HepG2 (cell line): ENCODE results near the gene PYGO2. TPM values are rescaled to one million over a fixed set of nuclear protein-coding genes. Genes with fewer than 3 reads are reported as not detected.

ENCODE experiments used
- ATF1 ChIP-seq: IDR thresholded peaks from 2 replicates; pipeline ENCODE4 v1.6.1; 2016; ENCODE audit warnings: mild to moderate bottlenecking, control low read depth
- HOXD1 ChIP-seq: sonication (generic); formaldehyde crosslinking; IDR thresholded peaks from 2 replicates; pipeline ENCODE4 v1.5.0; 2020; ENCODE audit warnings: missing genetic modification reagents
- IRF9 ChIP-seq: sonication (generic); formaldehyde crosslinking; IDR thresholded peaks from 2 replicates; pipeline ENCODE4 v1.8.0; 2022; ENCODE audit warnings: missing genetic modification reagents, mild to moderate bottlenecking, borderline replicate concordance
- KLF13 ChIP-seq: sonication (generic); formaldehyde crosslinking; IDR thresholded peaks from 2 replicates; pipeline ENCODE4 v1.4.0; 2020; ENCODE audit warnings: mild to moderate bottlenecking, missing genetic modification reagents
- MEIS2 ChIP-seq: sonication (generic); formaldehyde crosslinking; IDR thresholded peaks from 2 replicates; pipeline ENCODE4 v1.9.0; 2021; ENCODE audit warnings: mild to moderate bottlenecking, missing genetic modification reagents
- MIER3 ChIP-seq: IDR thresholded peaks from 2 replicates; pipeline ENCODE4 v1.6.1; 2016; ENCODE audit warnings: missing compliant biosample characterization, borderline replicate concordance
- MXI1 ChIP-seq: IDR thresholded peaks from 3 replicates; pipeline ENCODE4 v1.6.1; 2012; ENCODE audit warnings: low read depth, low read length, inconsistent platforms, borderline replicate concordance
- NCOA1 ChIP-seq: sonication (generic); formaldehyde crosslinking; IDR thresholded peaks from 2 replicates; pipeline ENCODE4 v1.9.0; 2021; ENCODE audit warnings: missing genetic modification reagents
- PLRG1 ChIP-seq: fragments of 450-650 bp; conservative IDR thresholded peaks from 2 replicates; pipeline ENCODE4 v1.6.1; 2016
- SRY ChIP-seq: sonication (generic); formaldehyde crosslinking; IDR thresholded peaks from 2 replicates; pipeline ENCODE4 v1.8.0; 2022; ENCODE audit warnings: mild to moderate bottlenecking, missing genetic modification reagents
- TIGD3 ChIP-seq: sonication (generic); formaldehyde crosslinking; IDR thresholded peaks from 2 replicates; pipeline ENCODE4 v1.5.1; 2020; ENCODE audit warnings: mild to moderate bottlenecking, missing genetic modification reagents, borderline replicate concordance
- ZBTB44 ChIP-seq: sonication (generic); formaldehyde crosslinking; IDR thresholded peaks from 2 replicates; pipeline ENCODE4 v1.4.0; 2020; ENCODE audit warnings: missing genetic modification reagents
- ZNF136 ChIP-seq: sonication (generic); formaldehyde crosslinking; IDR thresholded peaks from 2 replicates; pipeline ENCODE4 v1.8.1; 2022; ENCODE audit warnings: low read depth, mild to moderate bottlenecking, moderate library complexity, missing genetic modification reagents
- ZNF235 ChIP-seq: sonication (generic); formaldehyde crosslinking; IDR thresholded peaks from 2 replicates; pipeline ENCODE4 v1.8.1; 2023; ENCODE audit warnings: mild to moderate bottlenecking, missing genetic modification reagents, borderline replicate concordance
- ZNF577 ChIP-seq: sonication (generic); formaldehyde crosslinking; IDR thresholded peaks from 2 replicates; pipeline ENCODE4 v1.4.0; 2020; ENCODE audit warnings: mild to moderate bottlenecking, low read depth, missing genetic modification reagents, borderline replicate concordance
- ZNF616 ChIP-seq: sonication (generic); formaldehyde crosslinking; IDR thresholded peaks from 2 replicates; pipeline ENCODE4 v1.5.0; 2020; ENCODE audit warnings: low read depth, mild to moderate bottlenecking, missing genetic modification reagents
- ZNF747 ChIP-seq: sonication (generic); formaldehyde crosslinking; IDR thresholded peaks from 2 replicates; pipeline ENCODE4 v1.8.1; 2023; ENCODE audit warnings: missing genetic modification reagents, mild to moderate bottlenecking, borderline replicate concordance
- polyA plus RNA-seq, 8 experiments: library from polyadenylated mRNA; depleted of rRNA in 3 of 8; stranded (reverse) in 7 of 8; unstranded in 1 of 8; fragments of >200 nt; fragmentation: Illumina TruSeq in 4 of 8; extraction: Trizol in 4 of 8; gene quantifications; 2 replicates each; pipeline versions ENCODE4 v1.2.1 to v1.2.3, GENCODE V29; 2011 to 2016; ENCODE audit warnings: low read depth in 4 of 8, missing spikeins in 1 of 8, mixed read lengths in 1 of 8; ENCODE audit not compliant: insufficient read depth in 1 of 8
- total RNA-seq, 5 experiments: library from RNA; depleted of rRNA; stranded (reverse); fragments of >200 nt; fragmentation: Illumina TruSeq; extraction: Trizol; gene quantifications; 2 replicates each; pipeline ENCODE4 v1.2.3, GENCODE V29; 2016; ENCODE audit warnings: low read depth in 1 of 5
- TF ChIP-seq, protein P1 (sequence below): sonication (generic); formaldehyde crosslinking; IDR thresholded peaks from one replicate; pipeline ENCODE4 v1.5.1; 2020; ENCODE audit warnings: mild to moderate bottlenecking, missing genetic modification reagents; ENCODE audit errors: not compliant biosample characterization

Gene PYGO2
- total and polyA plus RNA-seq, 2 of the 13 experiments (the other 11 are each of a cell fraction or from before 2014, with no cell fraction given), result 20.3 to 21.8 TPM

- TF ChIP-seq HOXD1 (CRISPR knock-in tag) (no peak), SRY (CRISPR knock-in tag) (no peak), TIGD3 (CRISPR knock-in tag) (no peak), ZNF747 (no peak), ZNF577 (CRISPR knock-in tag) (no peak), PLRG1 (no peak), MIER3 (CRISPR knock-in tag) (no peak), KLF13 (no peak), ZNF616 (no peak), ZBTB44 (CRISPR knock-in tag) (no peak), NCOA1 (CRISPR knock-in tag) (no peak), ATF1 (CRISPR knock-in tag) (no peak), IRF9 (CRISPR knock-in tag) (no peak), MEIS2 (CRISPR knock-in tag) (no peak), MXI1 (peak; percentile 52; the same call in 1 of the 3 replicates), ZNF235 (CRISPR knock-in tag) (no peak), ZNF136 (CRISPR knock-in tag) (no peak)
- TF ChIP-seq, protein P1, sequence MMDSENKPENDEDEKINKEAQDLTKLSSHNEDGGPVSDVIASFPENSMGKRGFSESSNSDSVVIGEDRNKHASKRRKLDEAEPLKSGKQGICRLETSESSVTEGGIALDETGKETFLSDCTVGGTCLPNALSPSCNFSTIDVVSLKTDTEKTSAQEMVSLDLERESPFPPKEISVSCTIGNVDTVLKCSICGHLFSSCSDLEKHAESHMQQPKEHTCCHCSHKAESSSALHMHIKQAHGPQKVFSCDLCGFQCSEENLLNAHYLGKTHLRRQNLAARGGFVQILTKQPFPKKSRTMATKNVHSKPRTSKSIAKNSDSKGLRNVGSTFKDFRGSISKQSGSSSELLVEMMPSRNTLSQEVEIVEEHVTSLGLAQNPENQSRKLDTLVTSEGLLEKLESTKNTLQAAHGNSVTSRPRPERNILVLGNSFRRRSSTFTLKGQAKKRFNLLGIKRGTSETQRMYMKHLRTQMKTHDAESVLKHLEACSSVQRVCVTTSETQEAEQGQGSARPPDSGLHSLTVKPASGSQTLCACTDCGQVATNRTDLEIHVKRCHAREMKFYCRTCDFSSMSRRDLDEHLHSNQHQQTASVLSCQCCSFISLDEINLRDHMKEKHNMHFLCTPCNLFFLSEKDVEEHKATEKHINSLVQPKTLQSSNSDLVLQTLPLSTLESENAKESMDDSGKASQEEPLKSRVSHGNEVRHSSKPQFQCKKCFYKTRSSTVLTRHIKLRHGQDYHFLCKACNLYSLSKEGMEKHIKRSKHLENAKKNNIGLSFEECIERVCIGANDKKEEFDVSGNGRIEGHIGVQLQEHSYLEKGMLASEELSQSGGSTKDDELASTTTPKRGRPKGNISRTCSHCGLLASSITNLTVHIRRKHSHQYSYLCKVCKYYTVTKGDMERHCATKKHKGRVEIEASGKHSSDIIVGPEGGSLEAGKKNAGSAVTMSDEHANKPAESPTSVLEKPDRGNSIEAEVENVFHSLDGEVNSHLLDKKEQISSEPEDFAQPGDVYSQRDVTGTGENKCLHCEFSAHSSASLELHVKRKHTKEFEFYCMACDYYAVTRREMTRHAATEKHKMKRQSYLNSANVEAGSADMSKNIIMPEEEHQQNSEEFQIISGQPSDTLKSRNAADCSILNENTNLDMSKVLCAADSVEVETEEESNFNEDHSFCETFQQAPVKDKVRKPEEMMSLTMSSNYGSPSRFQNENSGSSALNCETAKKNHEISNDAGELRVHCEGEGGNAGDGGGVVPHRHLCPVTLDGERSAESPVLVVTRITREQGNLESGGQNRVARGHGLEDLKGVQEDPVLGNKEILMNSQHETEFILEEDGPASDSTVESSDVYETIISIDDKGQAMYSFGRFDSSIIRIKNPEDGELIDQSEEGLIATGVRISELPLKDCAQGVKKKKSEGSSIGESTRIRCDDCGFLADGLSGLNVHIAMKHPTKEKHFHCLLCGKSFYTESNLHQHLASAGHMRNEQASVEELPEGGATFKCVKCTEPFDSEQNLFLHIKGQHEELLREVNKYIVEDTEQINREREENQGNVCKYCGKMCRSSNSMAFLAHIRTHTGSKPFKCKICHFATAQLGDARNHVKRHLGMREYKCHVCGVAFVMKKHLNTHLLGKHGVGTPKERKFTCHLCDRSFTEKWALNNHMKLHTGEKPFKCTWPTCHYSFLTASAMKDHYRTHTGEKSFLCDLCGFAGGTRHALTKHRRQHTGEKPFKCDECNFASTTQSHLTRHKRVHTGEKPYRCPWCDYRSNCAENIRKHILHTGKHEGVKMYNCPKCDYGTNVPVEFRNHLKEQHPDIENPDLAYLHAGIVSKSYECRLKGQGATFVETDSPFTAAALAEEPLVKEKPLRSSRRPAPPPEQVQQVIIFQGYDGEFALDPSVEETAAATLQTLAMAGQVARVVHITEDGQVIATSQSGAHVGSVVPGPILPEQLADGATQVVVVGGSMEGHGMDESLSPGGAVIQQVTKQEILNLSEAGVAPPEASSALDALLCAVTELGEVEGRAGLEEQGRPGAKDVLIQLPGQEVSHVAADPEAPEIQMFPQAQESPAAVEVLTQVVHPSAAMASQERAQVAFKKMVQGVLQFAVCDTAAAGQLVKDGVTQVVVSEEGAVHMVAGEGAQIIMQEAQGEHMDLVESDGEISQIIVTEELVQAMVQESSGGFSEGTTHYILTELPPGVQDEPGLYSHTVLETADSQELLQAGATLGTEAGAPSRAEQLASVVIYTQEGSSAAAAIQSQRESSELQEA (CRISPR knock-in tag), result no peak
Measured at GRCh38 chr1:155001675-155002463, 40.3 kb upstream of the PYGO2 start (continued).
